Gastroesophageal sphincter (tissue), 4 donors: ENCODE measurements around the gene C11orf16. TPM values are rescaled to one million over a fixed set of nuclear protein-coding genes. Genes with fewer than 3 reads are reported as not detected.

ENCODE experiments used
- ATAC-seq: fragments of 150-250 bp; one replicate; pipeline ENCODE4 v1.9.1; 2016; ENCODE audit warnings: mild to moderate bottlenecking, moderate library complexity
- H3K27ac ChIP-seq, 4 donors: fragments of 200-600 bp; sonication (generic) in 3 of 4; 1 replicate in 3 of 4; 2 replicates in 1 of 4; pipeline ENCODE4 v1.5.1; 2016 to 2019
- H3K27me3 ChIP-seq: fragments of 200-600 bp; sonication (generic); one replicate; pipeline ENCODE4 v1.5.1; 2019
- H3K36me3 ChIP-seq, 2 donors: fragments of 200-600 bp; sonication (generic); one replicate each; pipeline ENCODE4 v1.5.1; 2019; ENCODE audit warnings: control low read depth in 1 of 2
- H3K4me1 ChIP-seq, 3 donors: fragments of 200-600 bp; sonication (generic); 1 replicate in 2 of 3; 2 replicates in 1 of 3; pipeline ENCODE4 v1.5.1; 2016 to 2019; ENCODE audit warnings: control low read depth in 2 of 3
- H3K4me3 ChIP-seq, 2 donors: fragments of 200-600 bp; sonication (generic); one replicate each; pipeline ENCODE4 v1.5.1; 2019; ENCODE audit warnings: mild to moderate bottlenecking in 1 of 2, moderate library complexity in 1 of 2
- H3K9me3 ChIP-seq, 3 donors: fragments of 200-600 bp; sonication (generic); one replicate each; pipeline ENCODE4 v1.5.1; 2017 to 2019; ENCODE audit warnings: control low read depth in 2 of 3
- EP300 ChIP-seq: sonication (generic); formaldehyde crosslinking; IDR thresholded peaks from one replicate; pipeline ENCODE4 v1.6.1; 2017; ENCODE audit warnings: antibody characterized with exemption, mild to moderate bottlenecking
- POLR2A ChIP-seq, 2 donors: fragments of 450-650 bp; IDR thresholded peaks; one replicate each; pipeline ENCODE4 v1.6.1; 2017; ENCODE audit warnings: antibody characterized with exemption in 2 of 2, mild to moderate bottlenecking in 2 of 2, moderate library complexity in 1 of 2
- POLR2AphosphoS5 ChIP-seq: sonication (generic); formaldehyde crosslinking; IDR thresholded peaks from one replicate; pipeline ENCODE4 v1.6.1; 2017; ENCODE audit warnings: antibody characterized with exemption
- WGBS, 2 donors: methylation state at CpG; one replicate each; pipeline ENCODE4 v1.1.5; 2018; ENCODE audit warnings: low coverage in 1 of 2; 5-methylcytosine and 5-hydroxymethylcytosine counted together
- total RNA-seq, 4 donors: library from RNA; depleted of rRNA; stranded (reverse); fragments of >200 nt; gene quantifications; one replicate each; pipeline ENCODE4 v1.1.0, GENCODE V29; 2016
- TF ChIP-seq, protein P1 (sequence below), 4 experiments: fragments of 200-600 bp in 2 of 4; fragments of 450-650 bp in 2 of 4; sonication (generic) in 1 of 4; IDR thresholded peaks; one replicate each; pipeline ENCODE4 v1.5.1; 2017 to 2019; ENCODE audit warnings: antibody characterized with exemption in 4 of 4, mild to moderate bottlenecking in 2 of 4, moderate library complexity in 2 of 4

C11orf16 gene
- total RNA-seq, 4 donors from 2014 or later, result not detected

- WGBS, 2 donors, result 98% methylated on average over 4 of the region's 4 CpGs
- Histone ChIP-seq H3K36me3 (peaks cover 0 to 26% of the 10 kb centered on the region in 2 donors), H3K4me1 (no peaks in the 10 kb centered on the region), H3K9me3 (no peaks in the 10 kb centered on the region), H3K4me3 (no peak overlapping the region), H3K27me3 (no peaks in the 10 kb centered on the region), H3K27ac (no peak overlapping the region)
- TF ChIP-seq POLR2AphosphoS5 (no peak), EP300 (no peak), POLR2A (IDR thresholded peaks at IDR 0.05) (no peak)
- TF ChIP-seq, protein P1, sequence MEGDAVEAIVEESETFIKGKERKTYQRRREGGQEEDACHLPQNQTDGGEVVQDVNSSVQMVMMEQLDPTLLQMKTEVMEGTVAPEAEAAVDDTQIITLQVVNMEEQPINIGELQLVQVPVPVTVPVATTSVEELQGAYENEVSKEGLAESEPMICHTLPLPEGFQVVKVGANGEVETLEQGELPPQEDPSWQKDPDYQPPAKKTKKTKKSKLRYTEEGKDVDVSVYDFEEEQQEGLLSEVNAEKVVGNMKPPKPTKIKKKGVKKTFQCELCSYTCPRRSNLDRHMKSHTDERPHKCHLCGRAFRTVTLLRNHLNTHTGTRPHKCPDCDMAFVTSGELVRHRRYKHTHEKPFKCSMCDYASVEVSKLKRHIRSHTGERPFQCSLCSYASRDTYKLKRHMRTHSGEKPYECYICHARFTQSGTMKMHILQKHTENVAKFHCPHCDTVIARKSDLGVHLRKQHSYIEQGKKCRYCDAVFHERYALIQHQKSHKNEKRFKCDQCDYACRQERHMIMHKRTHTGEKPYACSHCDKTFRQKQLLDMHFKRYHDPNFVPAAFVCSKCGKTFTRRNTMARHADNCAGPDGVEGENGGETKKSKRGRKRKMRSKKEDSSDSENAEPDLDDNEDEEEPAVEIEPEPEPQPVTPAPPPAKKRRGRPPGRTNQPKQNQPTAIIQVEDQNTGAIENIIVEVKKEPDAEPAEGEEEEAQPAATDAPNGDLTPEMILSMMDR (IDR thresholded peaks at IDR 0.05), result no peak
- no peak for ATAC-seq
These were observed 4.5 kb downstream of the C11orf16 start for GRCh38 chr11:8928205-8928604.

GRCh38 chr11:8927233-8927632, 5.5 kb downstream of the C11orf16 start:
- WGBS, 2 donors, result 67 to 69% methylated on average over 1 to 2 of the region's 5 CpGs
- H3K4me1 ChIP-seq, result no peaks in the 10 kb centered on the region
- no peak overlapping the region for H3K27ac ChIP-seq
- TF ChIP-seq POLR2A (IDR thresholded peaks at IDR 0.05), result no peak
- TF ChIP-seq, protein P1 (IDR thresholded peaks at IDR 0.05), result no peak
- no peak for TF ChIP-seq EP300
- TF ChIP-seq POLR2AphosphoS5, result no peak
- no peak overlapping the region for H3K4me3 ChIP-seq
- no peak for ATAC-seq
- H3K27me3 ChIP-seq, result no peaks in the 10 kb centered on the region
- peaks cover 0 to 36% of the 10 kb centered on the region in 2 donors for H3K36me3 ChIP-seq
- no peaks in the 10 kb centered on the region for H3K9me3 ChIP-seq

- TF ChIP-seq, protein P1 (IDR thresholded peaks at IDR 0.05), result no peak
- TF ChIP-seq EP300 (no peak), POLR2A (IDR thresholded peaks at IDR 0.05) (no peak), POLR2AphosphoS5 (no peak)
- ATAC-seq, result no peak
- H3K36me3 ChIP-seq, result peaks cover 0 to 46% of the 10 kb centered on the region in 2 donors
- H3K4me3 ChIP-seq, result no peak overlapping the region
- H3K9me3 ChIP-seq, result no peaks in the 10 kb centered on the region
- no peaks in the 10 kb centered on the region for H3K27me3 ChIP-seq
- no peak overlapping the region for H3K27ac ChIP-seq
- 82% methylated on average over 3 of the region's 5 CpGs; no CpG with 5 or more reads in 1 of the 2 donors for WGBS, 2 donors
- H3K4me1 ChIP-seq, result no peaks in the 10 kb centered on the region
These were observed 6.5 kb downstream of the C11orf16 start for GRCh38 chr11:8926236-8926635.

DNA sequence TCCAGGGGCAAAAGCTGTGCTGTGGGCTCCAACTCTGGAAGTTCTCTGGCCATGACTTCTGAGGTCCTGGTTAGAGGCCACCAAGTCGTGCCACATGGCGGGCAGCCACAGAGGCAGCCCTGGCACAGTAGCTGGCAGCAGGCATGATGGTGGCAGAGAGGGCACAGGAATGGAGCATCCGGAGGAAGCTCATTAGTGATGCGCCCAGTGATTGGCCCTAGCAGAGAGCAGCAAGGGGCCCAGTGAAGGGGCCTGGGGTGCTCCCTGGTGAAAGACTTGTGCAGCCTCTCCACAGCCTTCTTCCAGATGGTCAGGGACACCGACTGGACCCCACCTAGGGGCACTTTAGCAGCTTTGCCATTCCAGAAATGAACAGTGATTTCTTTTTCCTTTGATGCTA, 7.0 kb downstream of the C11orf16 start:
- TF ChIP-seq POLR2A (IDR thresholded peaks at IDR 0.05) (no peak), POLR2AphosphoS5 (no peak), EP300 (no peak)
- TF ChIP-seq, protein P1 (IDR thresholded peaks at IDR 0.05), result no peak
- no peak overlapping the region for H3K4me3 ChIP-seq
- ATAC-seq, result no peak
- H3K4me1 ChIP-seq, result no peaks in the 10 kb centered on the region
- 89% methylated on average over 1 of the region's 5 CpGs; no CpG with 5 or more reads in 1 of the 2 donors for WGBS, 2 donors
- no peak overlapping the region for H3K27ac ChIP-seq
- no peaks in the 10 kb centered on the region for H3K9me3 ChIP-seq
- H3K27me3 ChIP-seq, result no peaks in the 10 kb centered on the region
- peaks cover 0 to 51% of the 10 kb centered on the region in 2 donors for H3K36me3 ChIP-seq

- no peak for ATAC-seq
- TF ChIP-seq POLR2A (IDR thresholded peaks at IDR 0.05), result no peak
- TF ChIP-seq, protein P1 (IDR thresholded peaks at IDR 0.05), result no peak
- no peak for TF ChIP-seq POLR2AphosphoS5
- TF ChIP-seq EP300, result no peak
- WGBS, 2 donors, result 83% methylated on average over 1 to 5 of the region's 5 CpGs
- H3K27ac ChIP-seq, result no peak overlapping the region
- H3K27me3 ChIP-seq, result no peaks in the 10 kb centered on the region
- peaks cover 0 to 79% of the 10 kb centered on the region in 2 donors for H3K36me3 ChIP-seq
- H3K4me1 ChIP-seq, result peaks cover 0 to 8% (median 0%) of the 10 kb centered on the region in 3 donors
- H3K4me3 ChIP-seq, result no peak overlapping the region
- H3K9me3 ChIP-seq, result no peaks in the 10 kb centered on the region
These were observed 10.1 kb downstream of the C11orf16 start for GRCh38 chr11:8922691-8923090.
